Germinal center (tissue), 1 donor: ENCODE results near the gene SCP2.
"Not testable (repeated sequence)": the region's sequence is repeated elsewhere in the genome, so short reads cannot be mapped to it uniquely, and the experiment has no call there.

ENCODE experiments used
- DNase-seq: peaks from one replicate; pipeline ENCODE4 v3.0.0; 2012; ENCODE audit warnings: mixed read lengths, low spot score

The SCP2 gene

GRCh38 chr1:52916241-52916975 is 10.7 kb upstream of the SCP2 start:
- DNase-seq: no peak

GRCh38 chr1:52917156-52917555 is 9.9 kb upstream of the SCP2 start:
- no peak for DNase-seq

- no peak for DNase-seq
These were observed 9.5 kb upstream of the SCP2 start for GRCh38 chr1:52917581-52917980.

- no peak for DNase-seq
These were observed 8.9 kb upstream of the SCP2 start for GRCh38 chr1:52918201-52918600.

- DNase-seq: no peak
These were observed 7.9 kb upstream of the SCP2 start for GRCh38 chr1:52919051-52919722.

GRCh38 chr1:52919723-52920483 is 7.2 kb upstream of the SCP2 start:
- DNase-seq: no peak

- DNase-seq: no peak
These were observed 6.2 kb upstream of the SCP2 start for GRCh38 chr1:52920791-52921291.

GRCh38 chr1:52925571-52926005 is 1.5 kb upstream of the SCP2 start:
- DNase-seq: no peak

GRCh38 chr1:52926864-52927211 is 238 bp upstream of the SCP2 start:
- no peak for DNase-seq

GRCh38 chr1:52928015-52928404 is 934 bp downstream of the SCP2 start:
- no peak for DNase-seq

GRCh38 chr1:52929019-52929418 is 1.9 kb downstream of the SCP2 start:
- no peak for DNase-seq

- no peak for DNase-seq
These were observed 10.5 kb downstream of the SCP2 start for GRCh38 chr1:52937433-52938182.

GRCh38 chr1:52938183-52938451 is 11.0 kb downstream of the SCP2 start:
- no peak for DNase-seq

- DNase-seq: no peak
These were observed 16.9 kb downstream of the SCP2 start for GRCh38 chr1:52943876-52944416.

- no peak for DNase-seq
These were observed 17.5 kb downstream of the SCP2 start for GRCh38 chr1:52944566-52944965.

- DNase-seq: no peak
These were observed 20.4 kb downstream of the SCP2 start for GRCh38 chr1:52947490-52947889.

GRCh38 chr1:52949602-52950001 is 22.5 kb downstream of the SCP2 start:
- DNase-seq: not testable (repeated sequence)

- DNase-seq: no peak
These were observed 25.0 kb downstream of the SCP2 start for GRCh38 chr1:52952112-52952511.

GRCh38 chr1:52955129-52955970 is 28.3 kb downstream of the SCP2 start:
- no peak for DNase-seq

- DNase-seq: no peak
These were observed 36.0 kb downstream of the SCP2 start for GRCh38 chr1:52963101-52963500.

GRCh38 chr1:52967666-52968065 is 40.6 kb downstream of the SCP2 start:
- no peak for DNase-seq
